Vagina (tissue), 2 donors: ENCODE results near the gene GALNT2. TPM values are rescaled to one million over a fixed set of nuclear protein-coding genes. Genes with fewer than 3 reads are reported as not detected.

Source experiments
- DNase-seq, 2 donors: peaks; one replicate each; pipeline ENCODE4 v3.0.0-alpha.2; 2017; ENCODE audit errors: extremely low spot score in 2 of 2
- H3K27ac ChIP-seq: fragments of 200-600 bp; sonication (generic); one replicate; pipeline ENCODE4 v1.5.1; 2019
- H3K27me3 ChIP-seq: fragments of 200-600 bp; sonication (generic); one replicate; pipeline ENCODE4 v1.5.1; 2019
- H3K36me3 ChIP-seq, 2 donors: fragments of 200-600 bp; sonication (generic); one replicate each; pipeline ENCODE4 v1.5.1; 2017 to 2019
- H3K4me1 ChIP-seq: fragments of 200-600 bp; sonication (generic); one replicate; pipeline ENCODE4 v1.5.1; 2019
- H3K4me3 ChIP-seq, 2 donors: fragments of 200-600 bp; sonication (generic); 1 replicate in 1 of 2; 2 replicates in 1 of 2; pipeline ENCODE4 v1.5.1; 2016 to 2019
- H3K9me3 ChIP-seq: fragments of 200-600 bp; sonication (generic); one replicate; pipeline ENCODE4 v1.5.1; 2019
- CTCF ChIP-seq, 3 experiments: fragments of 450-650 bp in 2 of 3; fragments of 200-600 bp in 1 of 3; sonication (generic) in 1 of 3; IDR thresholded peaks; one replicate each; pipeline ENCODE4 v1.5.1; 2017 to 2019; ENCODE audit warnings: antibody characterized with exemption in 3 of 3, mild to moderate bottlenecking in 2 of 3, moderate library complexity in 2 of 3
- POLR2A ChIP-seq, 2 donors: fragments of 450-650 bp; IDR thresholded peaks; one replicate each; pipeline ENCODE4 v1.6.1; 2017; ENCODE audit warnings: antibody characterized with exemption in 2 of 2, mild to moderate bottlenecking in 2 of 2, moderate library complexity in 2 of 2
- POLR2AphosphoS5 ChIP-seq, 2 donors: sonication (generic); formaldehyde crosslinking; IDR thresholded peaks; one replicate each; pipeline ENCODE4 v1.9.0; 2017; ENCODE audit warnings: antibody characterized with exemption in 2 of 2, mild to moderate bottlenecking in 2 of 2, low read depth in 1 of 2; ENCODE audit not compliant: insufficient read depth in 1 of 2
- intact Hi-C: fragments of 100-400 bp; cut with DNase I; formaldehyde crosslinking; loops from one replicate; pipeline ENCODE4 v1.15.1; 2023
- total RNA-seq: library from RNA; depleted of rRNA; stranded (reverse); fragments of >200 nt; gene quantifications from one replicate; pipeline ENCODE4 v1.2.3, GENCODE V29; 2016

GALNT2 gene
- total RNA-seq, 1 donor from 2014 or later, result 51.6 TPM

GRCh38 chr1:230236301-230237008 lies 169.4 kb downstream of the GALNT2 start:
- no peak for DNase-seq
- H3K27me3 ChIP-seq, result no peaks in the 10 kb centered on the region
- H3K36me3 ChIP-seq, result no peaks in the 10 kb centered on the region
- H3K4me1 ChIP-seq, result no peaks in the 10 kb centered on the region
- intact Hi-C loops, result no loop called here
- H3K4me3 ChIP-seq, result no peak overlapping the region
- H3K27ac ChIP-seq, result no peak overlapping the region
- H3K9me3 ChIP-seq, result no peaks in the 10 kb centered on the region
- no peak for TF ChIP-seq POLR2A (IDR thresholded peaks at IDR 0.05)
- no peak for TF ChIP-seq CTCF (IDR thresholded peaks at IDR 0.05)
- TF ChIP-seq POLR2AphosphoS5 (IDR thresholded peaks at IDR 0.05; ENCODE audit: insufficient read depth in 1 of 2, low read depth in 1 of 2), result no peak

GRCh38 chr1:230237009-230237370 lies 170.0 kb downstream of the GALNT2 start:
- DNase-seq, result no peak
- Histone ChIP-seq H3K9me3 (no peaks in the 10 kb centered on the region), H3K27me3 (no peaks in the 10 kb centered on the region), H3K4me3 (no peak overlapping the region), H3K27ac (no peak overlapping the region), H3K4me1 (no peaks in the 10 kb centered on the region), H3K36me3 (no peaks in the 10 kb centered on the region)
- TF ChIP-seq POLR2A (IDR thresholded peaks at IDR 0.05) (no peak), POLR2AphosphoS5 (IDR thresholded peaks at IDR 0.05; ENCODE audit: insufficient read depth in 1 of 2, low read depth in 1 of 2) (no peak), CTCF (IDR thresholded peaks at IDR 0.05) (no peak)
- intact Hi-C loops, result no loop called here

- H3K36me3 ChIP-seq, result no peaks in the 10 kb centered on the region
Measured at GRCh38 chr1:230237805-230238204, 170.8 kb downstream of the GALNT2 start.

DNA sequence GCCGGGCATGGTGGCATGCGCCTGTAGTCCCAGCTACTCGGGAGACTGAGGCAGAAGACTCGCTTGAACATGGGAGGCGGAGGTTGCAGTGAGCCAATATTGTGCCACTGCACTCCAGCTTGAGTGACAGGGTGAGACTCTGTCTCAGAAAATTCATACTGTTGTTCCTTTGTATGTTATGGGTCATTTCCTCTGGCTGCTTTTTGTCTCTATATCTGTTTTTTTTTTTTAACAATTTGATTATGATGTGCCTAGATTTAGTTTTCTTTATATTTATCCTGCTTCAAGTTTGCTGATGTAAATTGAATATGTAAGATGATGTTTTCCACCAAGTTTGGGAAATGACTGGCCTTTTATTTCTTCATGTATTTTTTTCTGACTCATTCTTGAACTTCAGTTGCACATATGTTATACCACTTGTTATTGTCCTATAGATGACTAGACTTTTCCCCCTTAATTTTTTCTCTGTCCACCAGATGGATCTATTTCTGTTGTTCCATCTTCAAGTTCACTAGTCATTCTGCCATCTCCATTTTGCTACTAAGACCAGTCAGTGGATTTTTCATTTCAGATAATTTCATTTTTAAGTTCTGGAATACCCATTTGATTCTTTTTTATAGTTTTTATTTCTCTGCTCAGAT lies 173.5 kb downstream of the GALNT2 start:
- no peaks in the 10 kb centered on the region for H3K27me3 ChIP-seq
- intact Hi-C loops, result no loop called here
- no peaks in the 10 kb centered on the region for H3K4me1 ChIP-seq
- H3K9me3 ChIP-seq, result no peaks in the 10 kb centered on the region
- peaks cover 0 to 7% of the 10 kb centered on the region in 2 donors for H3K36me3 ChIP-seq
- DNase-seq, result no peak
- no peak for TF ChIP-seq POLR2AphosphoS5 (IDR thresholded peaks at IDR 0.05; ENCODE audit: insufficient read depth in 1 of 2, low read depth in 1 of 2)
- no peak for TF ChIP-seq CTCF (IDR thresholded peaks at IDR 0.05)
- TF ChIP-seq POLR2A (IDR thresholded peaks at IDR 0.05), result no peak
- no peak overlapping the region for H3K27ac ChIP-seq
- H3K4me3 ChIP-seq, result no peak overlapping the region

More at GRCh38 chr1:230237805-230238204, 170.8 kb downstream of the GALNT2 start:
- no peak overlapping the region for H3K27ac ChIP-seq
- H3K27me3 ChIP-seq, result no peaks in the 10 kb centered on the region
- TF ChIP-seq POLR2AphosphoS5 (IDR thresholded peaks at IDR 0.05; ENCODE audit: insufficient read depth in 1 of 2, low read depth in 1 of 2) (no peak), CTCF (IDR thresholded peaks at IDR 0.05) (no peak), POLR2A (IDR thresholded peaks at IDR 0.05) (no peak)
- H3K4me3 ChIP-seq, result no peak overlapping the region
- DNase-seq, result no peak
- no peaks in the 10 kb centered on the region for H3K9me3 ChIP-seq
- no peaks in the 10 kb centered on the region for H3K4me1 ChIP-seq
- intact Hi-C loops, result no loop called here

- Histone ChIP-seq H3K4me1 (no peaks in the 10 kb centered on the region), H3K36me3 (peaks cover 0 to 16% of the 10 kb centered on the region in 2 donors), H3K27ac (no peak overlapping the region), H3K27me3 (no peaks in the 10 kb centered on the region), H3K4me3 (no peak overlapping the region), H3K9me3 (no peaks in the 10 kb centered on the region)
- intact Hi-C loops, result no loop called here
- TF ChIP-seq POLR2AphosphoS5 (IDR thresholded peaks at IDR 0.05; ENCODE audit: insufficient read depth in 1 of 2, low read depth in 1 of 2) (no peak), POLR2A (IDR thresholded peaks at IDR 0.05) (no peak), CTCF (IDR thresholded peaks at IDR 0.05) (no peak)
- no peak for DNase-seq
Measured at GRCh38 chr1:230242326-230242725, 175.3 kb downstream of the GALNT2 start.
